Neural cell (in vitro differentiated cells): ENCODE data around the gene SLC16A3. TPM values are rescaled to one million over a fixed set of nuclear protein-coding genes. Genes with fewer than 3 reads are reported as not detected.

Source experiments
- H2AFZ ChIP-seq: fragments of 200-600, 300-800 bp; sonication (generic), shearing (Covaris generic); 2 replicates; pipeline ENCODE4 v1.6.0; 2014; ENCODE audit warnings: low read depth, mild to moderate bottlenecking, antibody characterized with exemption, low read length, moderate library complexity
- H3F3A ChIP-seq: fragments of 200-600 bp; shearing (Covaris generic); 2 replicates; pipeline ENCODE4 v1.6.1; 2016; ENCODE audit warnings: mild to moderate bottlenecking, moderate library complexity, mixed read lengths, antibody characterized with exemption, low read length; ENCODE audit not compliant: insufficient read depth, poor library complexity, severe bottlenecking
- H3K27ac ChIP-seq: fragments of 200-600, 300-800 bp; sonication (generic), shearing (Covaris generic); 2 replicates; pipeline ENCODE4 v1.5.1; 2014; ENCODE audit warnings: mild to moderate bottlenecking, low read length, moderate library complexity
- H3K27me3 ChIP-seq: fragments of 300-800, 200-600 bp; sonication (generic), shearing (Covaris generic); 2 replicates; pipeline ENCODE4 v1.6.0; 2014; ENCODE audit warnings: mild to moderate bottlenecking, low read depth, low read length, moderate library complexity; ENCODE audit not compliant: insufficient read depth
- H3K36me3 ChIP-seq: fragments of 300-800, 200-600 bp; sonication (generic), shearing (Covaris generic); 2 replicates; pipeline ENCODE4 v1.5.1; 2014; ENCODE audit warnings: mild to moderate bottlenecking, antibody characterized with exemption, low read length, moderate library complexity; ENCODE audit not compliant: insufficient read depth
- H3K4me2 ChIP-seq: fragments of 300-800, 200-600 bp; sonication (generic), shearing (Covaris generic); 2 replicates; pipeline ENCODE4 v1.6.0; 2014; ENCODE audit warnings: mild to moderate bottlenecking, low read length
- H3K4me3 ChIP-seq: fragments of 300-800, 200-600 bp; sonication (generic), shearing (Covaris generic); 2 replicates; pipeline ENCODE4 v1.5.1; 2014; ENCODE audit warnings: mild to moderate bottlenecking, low read length, moderate library complexity
- H3K79me2 ChIP-seq: fragments of 200-600 bp; shearing (Covaris generic); replicated peaks from 2 replicates; pipeline ENCODE4 v1.6.0; 2014; ENCODE audit warnings: mild to moderate bottlenecking, low read length, moderate library complexity; ENCODE audit not compliant: insufficient read depth
- H3K9ac ChIP-seq: fragments of 300-800, 200-600 bp; sonication (generic), shearing (Covaris generic); 2 replicates; pipeline ENCODE4 v1.6.1; 2016; ENCODE audit warnings: mild to moderate bottlenecking, low read length, mixed read lengths
- H3K9me2 ChIP-seq: fragments of 200-600 bp; shearing (Covaris generic); 2 replicates; pipeline ENCODE4 v1.6.1; 2016; ENCODE audit warnings: mild to moderate bottlenecking, low read length, mixed read lengths; ENCODE audit not compliant: insufficient read depth
- H3K9me3 ChIP-seq: fragments of 200-600, 300-800 bp; sonication (generic), shearing (Covaris generic); 2 replicates; pipeline ENCODE4 v1.6.1; 2016; ENCODE audit warnings: mild to moderate bottlenecking, mixed run types, low read length, moderate library complexity, mixed read lengths
- H4K20me1 ChIP-seq: fragments of 200-600 bp; shearing (Covaris generic); 2 replicates; pipeline ENCODE4 v1.6.1; 2016; ENCODE audit warnings: mild to moderate bottlenecking, mixed run types; ENCODE audit not compliant: insufficient read depth
- EP300 ChIP-seq: fragments of 450-650 bp; conservative IDR thresholded peaks from 2 replicates; pipeline ENCODE4 v1.6.1; 2014; ENCODE audit warnings: antibody characterized with exemption, mild to moderate bottlenecking, moderate library complexity; ENCODE audit not compliant: poor library complexity, severe bottlenecking
- EZH2 ChIP-seq: fragments of 200-600, 300-800 bp; shearing (Covaris generic), sonication (generic); IDR thresholded peaks from 2 replicates; pipeline ENCODE4 v1.6.1; 2014; ENCODE audit warnings: antibody characterized with exemption, low read length, borderline replicate concordance, mild to moderate bottlenecking; ENCODE audit not compliant: insufficient read depth, poor library complexity, severe bottlenecking
- MXI1 ChIP-seq: fragments of 450-650 bp; conservative IDR thresholded peaks from 2 replicates; pipeline ENCODE4 v1.6.1; 2014; ENCODE audit warnings: antibody characterized with exemption, mild to moderate bottlenecking; ENCODE audit not compliant: poor library complexity, severe bottlenecking
- POLR2AphosphoS5 ChIP-seq: IDR thresholded peaks from 2 replicates; pipeline ENCODE4 v1.6.1; 2012
- RAD21 ChIP-seq: fragments of 450-650 bp; conservative IDR thresholded peaks from 2 replicates; pipeline ENCODE4 v1.6.1; 2014; ENCODE audit warnings: antibody characterized with exemption, mild to moderate bottlenecking, moderate library complexity
- SMC3 ChIP-seq: fragments of 450-650 bp; conservative IDR thresholded peaks from 2 replicates; pipeline ENCODE4 v1.6.1; 2014; ENCODE audit warnings: antibody characterized with exemption, mild to moderate bottlenecking, moderate library complexity; ENCODE audit not compliant: poor library complexity
- TAF1 ChIP-seq: IDR thresholded peaks from 2 replicates; pipeline ENCODE4 v1.6.1; 2012; ENCODE audit warnings: low read depth
- polyA plus RNA-seq: library from polyadenylated mRNA; depleted of rRNA; stranded (reverse); fragments of >200 nt; gene quantifications from 2 replicates; pipeline ENCODE4 v1.2.3, GENCODE V29; 2014
- TF ChIP-seq, protein P1 (sequence below): IDR thresholded peaks from 2 replicates; pipeline ENCODE4 v1.6.1; 2012; ENCODE audit warnings: borderline replicate concordance
- TF ChIP-seq, protein P2 (sequence below): fragments of 450-650 bp; IDR thresholded peaks from 2 replicates; pipeline ENCODE4 v1.5.1; 2014; ENCODE audit warnings: antibody characterized with exemption, mild to moderate bottlenecking, moderate library complexity; ENCODE audit not compliant: poor library complexity, severe bottlenecking

The SLC16A3 gene
- polyA plus RNA-seq, 1 donor from 2014 or later = 0.56 TPM

GRCh38 chr17:82257473-82257872 lies 28.6 kb downstream of the SLC16A3 start:
- TF ChIP-seq POLR2AphosphoS5 = no peak
- TF ChIP-seq MXI1 = no peak
- TF ChIP-seq RAD21 = no peak
- no peak for TF ChIP-seq SMC3
- TF ChIP-seq, protein P1, sequence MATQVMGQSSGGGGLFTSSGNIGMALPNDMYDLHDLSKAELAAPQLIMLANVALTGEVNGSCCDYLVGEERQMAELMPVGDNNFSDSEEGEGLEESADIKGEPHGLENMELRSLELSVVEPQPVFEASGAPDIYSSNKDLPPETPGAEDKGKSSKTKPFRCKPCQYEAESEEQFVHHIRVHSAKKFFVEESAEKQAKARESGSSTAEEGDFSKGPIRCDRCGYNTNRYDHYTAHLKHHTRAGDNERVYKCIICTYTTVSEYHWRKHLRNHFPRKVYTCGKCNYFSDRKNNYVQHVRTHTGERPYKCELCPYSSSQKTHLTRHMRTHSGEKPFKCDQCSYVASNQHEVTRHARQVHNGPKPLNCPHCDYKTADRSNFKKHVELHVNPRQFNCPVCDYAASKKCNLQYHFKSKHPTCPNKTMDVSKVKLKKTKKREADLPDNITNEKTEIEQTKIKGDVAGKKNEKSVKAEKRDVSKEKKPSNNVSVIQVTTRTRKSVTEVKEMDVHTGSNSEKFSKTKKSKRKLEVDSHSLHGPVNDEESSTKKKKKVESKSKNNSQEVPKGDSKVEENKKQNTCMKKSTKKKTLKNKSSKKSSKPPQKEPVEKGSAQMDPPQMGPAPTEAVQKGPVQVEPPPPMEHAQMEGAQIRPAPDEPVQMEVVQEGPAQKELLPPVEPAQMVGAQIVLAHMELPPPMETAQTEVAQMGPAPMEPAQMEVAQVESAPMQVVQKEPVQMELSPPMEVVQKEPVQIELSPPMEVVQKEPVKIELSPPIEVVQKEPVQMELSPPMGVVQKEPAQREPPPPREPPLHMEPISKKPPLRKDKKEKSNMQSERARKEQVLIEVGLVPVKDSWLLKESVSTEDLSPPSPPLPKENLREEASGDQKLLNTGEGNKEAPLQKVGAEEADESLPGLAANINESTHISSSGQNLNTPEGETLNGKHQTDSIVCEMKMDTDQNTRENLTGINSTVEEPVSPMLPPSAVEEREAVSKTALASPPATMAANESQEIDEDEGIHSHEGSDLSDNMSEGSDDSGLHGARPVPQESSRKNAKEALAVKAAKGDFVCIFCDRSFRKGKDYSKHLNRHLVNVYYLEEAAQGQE = no peak
- no peak for TF ChIP-seq EZH2
- no peak for TF ChIP-seq TAF1
- TF ChIP-seq, protein P2, sequence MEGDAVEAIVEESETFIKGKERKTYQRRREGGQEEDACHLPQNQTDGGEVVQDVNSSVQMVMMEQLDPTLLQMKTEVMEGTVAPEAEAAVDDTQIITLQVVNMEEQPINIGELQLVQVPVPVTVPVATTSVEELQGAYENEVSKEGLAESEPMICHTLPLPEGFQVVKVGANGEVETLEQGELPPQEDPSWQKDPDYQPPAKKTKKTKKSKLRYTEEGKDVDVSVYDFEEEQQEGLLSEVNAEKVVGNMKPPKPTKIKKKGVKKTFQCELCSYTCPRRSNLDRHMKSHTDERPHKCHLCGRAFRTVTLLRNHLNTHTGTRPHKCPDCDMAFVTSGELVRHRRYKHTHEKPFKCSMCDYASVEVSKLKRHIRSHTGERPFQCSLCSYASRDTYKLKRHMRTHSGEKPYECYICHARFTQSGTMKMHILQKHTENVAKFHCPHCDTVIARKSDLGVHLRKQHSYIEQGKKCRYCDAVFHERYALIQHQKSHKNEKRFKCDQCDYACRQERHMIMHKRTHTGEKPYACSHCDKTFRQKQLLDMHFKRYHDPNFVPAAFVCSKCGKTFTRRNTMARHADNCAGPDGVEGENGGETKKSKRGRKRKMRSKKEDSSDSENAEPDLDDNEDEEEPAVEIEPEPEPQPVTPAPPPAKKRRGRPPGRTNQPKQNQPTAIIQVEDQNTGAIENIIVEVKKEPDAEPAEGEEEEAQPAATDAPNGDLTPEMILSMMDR = no peak
- TF ChIP-seq EP300 = no peak
- no peaks in the 10 kb centered on the region for H3K9me2 ChIP-seq
- H2AFZ ChIP-seq = no peak overlapping the region
- H3K4me3 ChIP-seq = no peak overlapping the region
- H3K36me3 ChIP-seq = no peaks in the 10 kb centered on the region
- H3K9ac ChIP-seq = no peak overlapping the region
- peaks cover 11% of the 10 kb centered on the region for H4K20me1 ChIP-seq
- H3K79me2 ChIP-seq = peaks cover 24% of the 10 kb centered on the region
- H3F3A ChIP-seq = no peaks in the 10 kb centered on the region
- H3K9me3 ChIP-seq = no peaks in the 10 kb centered on the region
- no peak overlapping the region for H3K4me2 ChIP-seq
- no peaks in the 10 kb centered on the region for H3K27me3 ChIP-seq
- no peak overlapping the region for H3K27ac ChIP-seq

DNA sequence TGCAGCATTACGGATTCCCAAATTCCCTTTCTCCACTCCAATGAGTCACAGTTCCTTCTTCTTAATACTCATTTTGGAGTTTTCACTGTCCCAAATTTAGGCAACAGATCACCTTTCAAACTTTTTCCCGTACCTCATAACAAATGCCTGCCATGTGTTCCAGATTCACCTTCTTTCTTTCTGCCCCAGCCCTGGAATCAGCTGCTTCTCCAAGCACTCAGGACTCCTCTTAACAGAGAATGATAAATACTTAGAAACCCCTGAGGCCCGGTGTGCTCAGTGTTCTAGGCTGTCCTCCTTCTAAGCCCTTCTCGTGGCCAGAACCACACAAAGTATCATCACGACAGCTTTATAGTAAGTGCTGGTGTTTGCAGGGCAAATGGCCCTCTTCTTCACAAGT lies 29.7 kb downstream of the SLC16A3 start:
- peaks cover 10% of the 10 kb centered on the region for H4K20me1 ChIP-seq
- H3K27ac ChIP-seq = no peak overlapping the region

More for the DNA sequence above, 29.7 kb downstream of the SLC16A3 start:
- Histone ChIP-seq H3K27me3 (no peaks in the 10 kb centered on the region), H3K9me3 (no peaks in the 10 kb centered on the region), H3F3A (no peaks in the 10 kb centered on the region), H2AFZ (no peak overlapping the region), H3K9me2 (no peaks in the 10 kb centered on the region), H3K4me3 (no peak overlapping the region), H3K79me2 (peaks cover 26% of the 10 kb centered on the region), H3K36me3 (no peaks in the 10 kb centered on the region), H3K9ac (no peak overlapping the region), H3K4me2 (no peak overlapping the region)
- TF ChIP-seq EZH2 (no peak), SMC3 (no peak), TAF1 (no peak), EP300 (no peak), RAD21 (no peak), MXI1 (no peak), POLR2AphosphoS5 (no peak)
- TF ChIP-seq, protein P2 = no peak
- TF ChIP-seq, protein P1 = no peak
